GM19023 (cell line): Measurements from ENCODE around the gene YIPF5.

ENCODE experiments used
- ATAC-seq: cut with Tn5 transposase; IDR thresholded peaks from one replicate; pipeline ENCODE4 v1.9.1; 2021; ENCODE audit warnings: mild to moderate bottlenecking, moderate library complexity; ENCODE audit not compliant: unreplicated experiment

Gene YIPF5

GRCh38 chr5:144128844-144129243 is 41.6 kb downstream of the YIPF5 start:
- ATAC-seq, result no peak

- no peak for ATAC-seq
Observed at GRCh38 chr5:144126707-144127106, 43.8 kb downstream of the YIPF5 start.

- no peak for ATAC-seq
Observed at GRCh38 chr5:144125163-144125726, 45.2 kb downstream of the YIPF5 start.

- no peak for ATAC-seq
Observed at GRCh38 chr5:144122641-144123040, 47.8 kb downstream of the YIPF5 start.

GRCh38 chr5:144122081-144122480 is 48.4 kb downstream of the YIPF5 start:
- ATAC-seq, result no peak

GRCh38 chr5:144121577-144121976 is 48.9 kb downstream of the YIPF5 start:
- ATAC-seq, result no peak

- ATAC-seq, result no peak
Observed at GRCh38 chr5:144120661-144121180, 49.7 kb downstream of the YIPF5 start.

GRCh38 chr5:144117412-144117811 is 53.0 kb downstream of the YIPF5 start:
- ATAC-seq, result no peak

GRCh38 chr5:144114571-144114970 is 55.9 kb downstream of the YIPF5 start:
- no peak for ATAC-seq
